Neural cell (in vitro differentiated cells): ENCODE measurements around the gene C14orf119. TPM values are rescaled to one million over a fixed set of nuclear protein-coding genes. Genes with fewer than 3 reads are reported as not detected.

Source experiments
- H2AFZ ChIP-seq: fragments of 200-600, 300-800 bp; sonication (generic), shearing (Covaris generic); 2 replicates; pipeline ENCODE4 v1.6.0; 2014; ENCODE audit warnings: low read depth, mild to moderate bottlenecking, antibody characterized with exemption, low read length, moderate library complexity
- H3F3A ChIP-seq: fragments of 200-600 bp; shearing (Covaris generic); 2 replicates; pipeline ENCODE4 v1.6.1; 2016; ENCODE audit warnings: mild to moderate bottlenecking, moderate library complexity, mixed read lengths, antibody characterized with exemption, low read length; ENCODE audit not compliant: insufficient read depth, poor library complexity, severe bottlenecking
- H3K27ac ChIP-seq: fragments of 200-600, 300-800 bp; sonication (generic), shearing (Covaris generic); 2 replicates; pipeline ENCODE4 v1.5.1; 2014; ENCODE audit warnings: mild to moderate bottlenecking, low read length, moderate library complexity
- H3K27me3 ChIP-seq: fragments of 300-800, 200-600 bp; sonication (generic), shearing (Covaris generic); 2 replicates; pipeline ENCODE4 v1.6.0; 2014; ENCODE audit warnings: mild to moderate bottlenecking, low read depth, low read length, moderate library complexity; ENCODE audit not compliant: insufficient read depth
- H3K36me3 ChIP-seq: fragments of 300-800, 200-600 bp; sonication (generic), shearing (Covaris generic); 2 replicates; pipeline ENCODE4 v1.5.1; 2014; ENCODE audit warnings: mild to moderate bottlenecking, antibody characterized with exemption, low read length, moderate library complexity; ENCODE audit not compliant: insufficient read depth
- H3K4me2 ChIP-seq: fragments of 300-800, 200-600 bp; sonication (generic), shearing (Covaris generic); 2 replicates; pipeline ENCODE4 v1.6.0; 2014; ENCODE audit warnings: mild to moderate bottlenecking, low read length
- H3K4me3 ChIP-seq: fragments of 300-800, 200-600 bp; sonication (generic), shearing (Covaris generic); 2 replicates; pipeline ENCODE4 v1.5.1; 2014; ENCODE audit warnings: mild to moderate bottlenecking, low read length, moderate library complexity
- H3K79me2 ChIP-seq: fragments of 200-600 bp; shearing (Covaris generic); replicated peaks from 2 replicates; pipeline ENCODE4 v1.6.0; 2014; ENCODE audit warnings: mild to moderate bottlenecking, low read length, moderate library complexity; ENCODE audit not compliant: insufficient read depth
- H3K9ac ChIP-seq: fragments of 300-800, 200-600 bp; sonication (generic), shearing (Covaris generic); 2 replicates; pipeline ENCODE4 v1.6.1; 2016; ENCODE audit warnings: mild to moderate bottlenecking, low read length, mixed read lengths
- H3K9me2 ChIP-seq: fragments of 200-600 bp; shearing (Covaris generic); 2 replicates; pipeline ENCODE4 v1.6.1; 2016; ENCODE audit warnings: mild to moderate bottlenecking, low read length, mixed read lengths; ENCODE audit not compliant: insufficient read depth
- H3K9me3 ChIP-seq: fragments of 200-600, 300-800 bp; sonication (generic), shearing (Covaris generic); 2 replicates; pipeline ENCODE4 v1.6.1; 2016; ENCODE audit warnings: mild to moderate bottlenecking, mixed run types, low read length, moderate library complexity, mixed read lengths
- H4K20me1 ChIP-seq: fragments of 200-600 bp; shearing (Covaris generic); 2 replicates; pipeline ENCODE4 v1.6.1; 2016; ENCODE audit warnings: mild to moderate bottlenecking, mixed run types; ENCODE audit not compliant: insufficient read depth
- EP300 ChIP-seq: fragments of 450-650 bp; conservative IDR thresholded peaks from 2 replicates; pipeline ENCODE4 v1.6.1; 2014; ENCODE audit warnings: antibody characterized with exemption, mild to moderate bottlenecking, moderate library complexity; ENCODE audit not compliant: poor library complexity, severe bottlenecking
- EZH2 ChIP-seq: fragments of 200-600, 300-800 bp; shearing (Covaris generic), sonication (generic); IDR thresholded peaks from 2 replicates; pipeline ENCODE4 v1.6.1; 2014; ENCODE audit warnings: antibody characterized with exemption, low read length, borderline replicate concordance, mild to moderate bottlenecking; ENCODE audit not compliant: insufficient read depth, poor library complexity, severe bottlenecking
- MXI1 ChIP-seq: fragments of 450-650 bp; conservative IDR thresholded peaks from 2 replicates; pipeline ENCODE4 v1.6.1; 2014; ENCODE audit warnings: antibody characterized with exemption, mild to moderate bottlenecking; ENCODE audit not compliant: poor library complexity, severe bottlenecking
- POLR2AphosphoS5 ChIP-seq: IDR thresholded peaks from 2 replicates; pipeline ENCODE4 v1.6.1; 2012
- RAD21 ChIP-seq: fragments of 450-650 bp; conservative IDR thresholded peaks from 2 replicates; pipeline ENCODE4 v1.6.1; 2014; ENCODE audit warnings: antibody characterized with exemption, mild to moderate bottlenecking, moderate library complexity
- SMC3 ChIP-seq: fragments of 450-650 bp; conservative IDR thresholded peaks from 2 replicates; pipeline ENCODE4 v1.6.1; 2014; ENCODE audit warnings: antibody characterized with exemption, mild to moderate bottlenecking, moderate library complexity; ENCODE audit not compliant: poor library complexity
- TAF1 ChIP-seq: IDR thresholded peaks from 2 replicates; pipeline ENCODE4 v1.6.1; 2012; ENCODE audit warnings: low read depth
- polyA plus RNA-seq: library from polyadenylated mRNA; depleted of rRNA; stranded (reverse); fragments of >200 nt; gene quantifications from 2 replicates; pipeline ENCODE4 v1.2.3, GENCODE V29; 2014
- TF ChIP-seq, protein P1 (sequence below): fragments of 450-650 bp; IDR thresholded peaks from 2 replicates; pipeline ENCODE4 v1.5.1; 2014; ENCODE audit warnings: antibody characterized with exemption, mild to moderate bottlenecking, moderate library complexity; ENCODE audit not compliant: poor library complexity, severe bottlenecking
- TF ChIP-seq, protein P2 (sequence below): IDR thresholded peaks from 2 replicates; pipeline ENCODE4 v1.6.1; 2012; ENCODE audit warnings: borderline replicate concordance

The C14orf119 gene
- polyA plus RNA-seq, 1 donor from 2014 or later = 26.4 TPM

DNA sequence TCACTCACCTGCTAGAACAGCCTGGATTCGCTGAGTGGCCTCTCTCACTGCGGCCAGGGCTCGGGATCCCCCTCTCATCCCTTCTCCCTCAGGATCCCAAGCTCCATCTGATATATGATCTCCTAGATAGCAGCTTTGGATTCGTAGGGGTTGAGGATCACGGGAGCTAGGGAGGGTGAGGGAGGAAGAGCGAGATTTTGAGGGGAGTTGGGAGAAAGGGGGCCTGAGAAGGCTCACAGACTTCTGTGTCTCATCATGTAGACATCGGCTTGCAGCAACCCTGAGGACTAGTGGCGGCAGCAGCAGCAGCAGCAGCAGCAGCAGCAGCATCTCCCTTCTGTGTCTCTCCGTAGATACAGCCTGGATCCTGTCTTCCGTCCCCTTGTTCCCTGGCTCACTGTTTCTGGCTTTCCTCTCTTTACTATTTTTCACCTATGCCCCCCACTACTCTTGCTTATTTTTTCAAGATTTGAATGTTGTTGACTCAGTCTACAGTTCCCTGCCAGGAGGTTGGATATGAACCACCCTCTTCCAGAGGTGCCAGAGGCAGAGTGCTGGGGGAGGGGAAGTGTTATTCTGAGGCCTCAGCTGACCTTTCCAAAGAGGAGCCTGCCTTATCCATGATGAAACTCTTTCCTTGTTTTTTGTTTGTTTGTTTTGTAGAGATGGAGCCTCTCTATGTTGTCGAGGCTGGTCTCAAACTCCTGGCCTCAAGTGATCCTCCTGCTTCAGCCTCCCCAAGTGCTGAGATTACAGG, 9.5 kb downstream of the C14orf119 start, which contains the start of gene CIROP:
TSS of gene CIROP (minus strand) at position 399 of the 757 bp plus-strand sequence. CDS start at position 330, 69 bp downstream.
- Histone ChIP-seq H3K36me3 (no peaks in the 10 kb centered on the region), H3K4me3 (no peak within 1 kb of the TSS), H3K9ac (no peak within 1 kb of the TSS)

DNA sequence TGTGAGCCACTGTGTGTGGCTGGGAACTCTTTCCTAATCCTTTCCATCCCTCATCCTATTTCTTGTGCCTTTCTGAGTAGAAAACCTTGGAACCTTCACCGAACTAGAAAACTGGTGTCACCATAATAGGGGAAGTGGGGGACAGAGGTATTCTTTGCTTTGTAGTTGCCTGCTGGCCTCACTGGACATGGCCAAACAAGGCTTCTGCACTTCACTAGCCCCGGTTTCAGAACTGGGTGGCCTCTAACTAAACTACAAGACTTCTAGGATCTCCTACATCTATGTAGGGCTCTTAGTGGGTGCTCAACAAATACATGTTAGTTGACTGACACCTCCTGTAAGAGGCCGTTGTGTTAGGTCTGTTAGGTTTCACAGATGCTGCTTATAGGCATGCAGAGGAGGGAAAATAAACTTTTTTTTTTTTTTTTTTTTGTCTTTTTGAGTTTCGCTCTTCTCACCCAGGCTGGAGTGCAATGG, 10.1 kb downstream of the C14orf119 start:
- TF ChIP-seq TAF1 (no peak), EZH2 (no peak), RAD21 (no peak)
- TF ChIP-seq, protein P1, sequence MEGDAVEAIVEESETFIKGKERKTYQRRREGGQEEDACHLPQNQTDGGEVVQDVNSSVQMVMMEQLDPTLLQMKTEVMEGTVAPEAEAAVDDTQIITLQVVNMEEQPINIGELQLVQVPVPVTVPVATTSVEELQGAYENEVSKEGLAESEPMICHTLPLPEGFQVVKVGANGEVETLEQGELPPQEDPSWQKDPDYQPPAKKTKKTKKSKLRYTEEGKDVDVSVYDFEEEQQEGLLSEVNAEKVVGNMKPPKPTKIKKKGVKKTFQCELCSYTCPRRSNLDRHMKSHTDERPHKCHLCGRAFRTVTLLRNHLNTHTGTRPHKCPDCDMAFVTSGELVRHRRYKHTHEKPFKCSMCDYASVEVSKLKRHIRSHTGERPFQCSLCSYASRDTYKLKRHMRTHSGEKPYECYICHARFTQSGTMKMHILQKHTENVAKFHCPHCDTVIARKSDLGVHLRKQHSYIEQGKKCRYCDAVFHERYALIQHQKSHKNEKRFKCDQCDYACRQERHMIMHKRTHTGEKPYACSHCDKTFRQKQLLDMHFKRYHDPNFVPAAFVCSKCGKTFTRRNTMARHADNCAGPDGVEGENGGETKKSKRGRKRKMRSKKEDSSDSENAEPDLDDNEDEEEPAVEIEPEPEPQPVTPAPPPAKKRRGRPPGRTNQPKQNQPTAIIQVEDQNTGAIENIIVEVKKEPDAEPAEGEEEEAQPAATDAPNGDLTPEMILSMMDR = no peak
- H3K27ac ChIP-seq = no peak overlapping the region
- no peaks in the 10 kb centered on the region for H3K79me2 ChIP-seq
- no peak overlapping the region for H2AFZ ChIP-seq
- no peak overlapping the region for H3K4me2 ChIP-seq
- no peaks in the 10 kb centered on the region for H3K9me3 ChIP-seq
- H3K9ac ChIP-seq = no peak overlapping the region
- no peaks in the 10 kb centered on the region for H3K36me3 ChIP-seq
- H3F3A ChIP-seq = no peaks in the 10 kb centered on the region
- no peak overlapping the region for H3K4me3 ChIP-seq
- H4K20me1 ChIP-seq = no peaks in the 10 kb centered on the region
- no peaks in the 10 kb centered on the region for H3K9me2 ChIP-seq
- H3K27me3 ChIP-seq = no peaks in the 10 kb centered on the region

More for the DNA sequence above, 9.5 kb downstream of the C14orf119 start, which contains the start of gene CIROP:
- H3K27ac ChIP-seq = no peak within 1 kb of the TSS
- H3K27me3 ChIP-seq = no peaks in the 10 kb centered on the region
- no peaks in the 10 kb centered on the region for H3K9me2 ChIP-seq
- H3F3A ChIP-seq = no peaks in the 10 kb centered on the region
- no peaks in the 10 kb centered on the region for H3K9me3 ChIP-seq
- no peaks in the 10 kb centered on the region for H4K20me1 ChIP-seq
- H3K79me2 ChIP-seq = no peaks in the 10 kb centered on the region
- no peak within 1 kb of the TSS for H2AFZ ChIP-seq
- no peak within 1 kb of the TSS for H3K4me2 ChIP-seq
- TF ChIP-seq TAF1 = no peak
- TF ChIP-seq, protein P2, sequence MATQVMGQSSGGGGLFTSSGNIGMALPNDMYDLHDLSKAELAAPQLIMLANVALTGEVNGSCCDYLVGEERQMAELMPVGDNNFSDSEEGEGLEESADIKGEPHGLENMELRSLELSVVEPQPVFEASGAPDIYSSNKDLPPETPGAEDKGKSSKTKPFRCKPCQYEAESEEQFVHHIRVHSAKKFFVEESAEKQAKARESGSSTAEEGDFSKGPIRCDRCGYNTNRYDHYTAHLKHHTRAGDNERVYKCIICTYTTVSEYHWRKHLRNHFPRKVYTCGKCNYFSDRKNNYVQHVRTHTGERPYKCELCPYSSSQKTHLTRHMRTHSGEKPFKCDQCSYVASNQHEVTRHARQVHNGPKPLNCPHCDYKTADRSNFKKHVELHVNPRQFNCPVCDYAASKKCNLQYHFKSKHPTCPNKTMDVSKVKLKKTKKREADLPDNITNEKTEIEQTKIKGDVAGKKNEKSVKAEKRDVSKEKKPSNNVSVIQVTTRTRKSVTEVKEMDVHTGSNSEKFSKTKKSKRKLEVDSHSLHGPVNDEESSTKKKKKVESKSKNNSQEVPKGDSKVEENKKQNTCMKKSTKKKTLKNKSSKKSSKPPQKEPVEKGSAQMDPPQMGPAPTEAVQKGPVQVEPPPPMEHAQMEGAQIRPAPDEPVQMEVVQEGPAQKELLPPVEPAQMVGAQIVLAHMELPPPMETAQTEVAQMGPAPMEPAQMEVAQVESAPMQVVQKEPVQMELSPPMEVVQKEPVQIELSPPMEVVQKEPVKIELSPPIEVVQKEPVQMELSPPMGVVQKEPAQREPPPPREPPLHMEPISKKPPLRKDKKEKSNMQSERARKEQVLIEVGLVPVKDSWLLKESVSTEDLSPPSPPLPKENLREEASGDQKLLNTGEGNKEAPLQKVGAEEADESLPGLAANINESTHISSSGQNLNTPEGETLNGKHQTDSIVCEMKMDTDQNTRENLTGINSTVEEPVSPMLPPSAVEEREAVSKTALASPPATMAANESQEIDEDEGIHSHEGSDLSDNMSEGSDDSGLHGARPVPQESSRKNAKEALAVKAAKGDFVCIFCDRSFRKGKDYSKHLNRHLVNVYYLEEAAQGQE = no peak
- TF ChIP-seq POLR2AphosphoS5 = no peak
- no peak for TF ChIP-seq MXI1
- TF ChIP-seq SMC3 = no peak

DNA sequence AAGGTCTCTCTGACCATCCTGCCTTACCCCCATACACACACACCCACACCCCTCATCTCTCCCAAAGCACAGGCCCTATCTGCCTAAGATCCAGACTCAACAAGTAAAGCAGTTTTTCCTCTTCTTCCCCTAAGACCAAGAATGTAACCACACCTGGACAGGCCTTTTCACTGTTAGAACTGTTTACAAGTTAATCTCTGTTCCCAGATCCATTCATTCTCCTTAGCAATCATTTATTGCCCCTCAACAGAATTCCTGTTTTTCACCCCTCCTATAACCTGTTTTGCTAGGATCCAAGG, 11.4 kb downstream of the C14orf119 start:
- TF ChIP-seq, protein P1 = no peak
- TF ChIP-seq, protein P2 = no peak
- TF ChIP-seq TAF1 = no peak
- no peak for TF ChIP-seq MXI1
- TF ChIP-seq POLR2AphosphoS5 = no peak
- TF ChIP-seq EZH2 = no peak
- no peak for TF ChIP-seq RAD21
- no peak for TF ChIP-seq SMC3
- TF ChIP-seq EP300 = no peak
- Histone ChIP-seq H3K4me3 (no peak overlapping the region), H3K9me3 (no peaks in the 10 kb centered on the region), H3K36me3 (no peaks in the 10 kb centered on the region), H2AFZ (no peak overlapping the region), H3K4me2 (no peak overlapping the region), H3K27ac (no peak overlapping the region), H4K20me1 (no peaks in the 10 kb centered on the region), H3F3A (no peaks in the 10 kb centered on the region), H3K9me2 (no peaks in the 10 kb centered on the region), H3K9ac (no peak overlapping the region), H3K79me2 (no peaks in the 10 kb centered on the region), H3K27me3 (no peaks in the 10 kb centered on the region)
